ENCODE data around the gene DNAJB2.

DNAJB2 gene

DNA sequence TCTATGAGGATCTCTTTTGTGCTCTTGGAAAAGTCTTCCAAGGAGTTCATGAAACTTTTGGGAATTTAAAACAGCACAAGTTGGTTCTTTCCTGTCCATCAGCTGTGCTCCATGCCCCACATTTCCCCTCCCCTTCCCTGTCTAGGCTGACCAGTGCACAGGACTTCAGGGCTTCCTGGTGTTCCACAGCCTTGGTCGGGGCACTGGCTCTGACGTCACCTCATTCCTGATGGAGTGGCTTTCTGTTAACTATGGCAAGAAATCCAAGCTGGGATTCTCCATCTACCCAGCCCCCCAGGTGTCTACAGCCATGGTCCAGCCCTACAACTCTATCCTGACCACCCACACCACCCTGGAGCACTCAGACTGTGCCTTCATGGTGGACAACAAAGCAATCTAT is 8.1 kb upstream of the DNAJB2 start:
- TF ChIP-seq, protein P1, sequence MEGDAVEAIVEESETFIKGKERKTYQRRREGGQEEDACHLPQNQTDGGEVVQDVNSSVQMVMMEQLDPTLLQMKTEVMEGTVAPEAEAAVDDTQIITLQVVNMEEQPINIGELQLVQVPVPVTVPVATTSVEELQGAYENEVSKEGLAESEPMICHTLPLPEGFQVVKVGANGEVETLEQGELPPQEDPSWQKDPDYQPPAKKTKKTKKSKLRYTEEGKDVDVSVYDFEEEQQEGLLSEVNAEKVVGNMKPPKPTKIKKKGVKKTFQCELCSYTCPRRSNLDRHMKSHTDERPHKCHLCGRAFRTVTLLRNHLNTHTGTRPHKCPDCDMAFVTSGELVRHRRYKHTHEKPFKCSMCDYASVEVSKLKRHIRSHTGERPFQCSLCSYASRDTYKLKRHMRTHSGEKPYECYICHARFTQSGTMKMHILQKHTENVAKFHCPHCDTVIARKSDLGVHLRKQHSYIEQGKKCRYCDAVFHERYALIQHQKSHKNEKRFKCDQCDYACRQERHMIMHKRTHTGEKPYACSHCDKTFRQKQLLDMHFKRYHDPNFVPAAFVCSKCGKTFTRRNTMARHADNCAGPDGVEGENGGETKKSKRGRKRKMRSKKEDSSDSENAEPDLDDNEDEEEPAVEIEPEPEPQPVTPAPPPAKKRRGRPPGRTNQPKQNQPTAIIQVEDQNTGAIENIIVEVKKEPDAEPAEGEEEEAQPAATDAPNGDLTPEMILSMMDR (IDR thresholded peaks at IDR 0.05; ENCODE audit: insufficient read depth, low read depth, low read length, missing control alignments): no peak
- DNase-seq (ENCODE audit: low read depth): no peak
- H3K4me3 ChIP-seq (ENCODE audit: low read length): no peak overlapping the region

DNA sequence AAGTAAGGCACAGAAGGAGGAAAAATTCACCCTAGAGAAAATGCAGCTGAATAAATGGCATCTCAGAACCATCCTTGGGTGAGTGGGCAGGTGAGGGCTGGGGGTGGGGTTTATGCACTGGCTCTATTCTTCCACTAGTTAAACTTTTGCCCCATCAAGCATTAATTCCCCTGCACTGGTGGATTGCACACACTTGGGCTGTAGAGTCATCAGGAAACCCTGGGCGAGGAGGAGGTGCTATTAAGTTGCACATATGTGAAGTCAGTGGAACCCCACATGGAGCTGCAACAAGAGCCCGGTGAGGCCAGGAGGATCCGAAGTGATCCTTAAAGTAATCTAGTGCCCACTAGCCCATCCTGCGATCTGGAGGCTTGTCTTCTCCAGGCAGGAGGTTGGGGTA is 6.8 kb upstream of the DNAJB2 start:
- TF ChIP-seq, protein P1 (IDR thresholded peaks at IDR 0.05; ENCODE audit: insufficient read depth, low read depth, low read length, missing control alignments): no peak
- no peak for DNase-seq (ENCODE audit: low read depth)
- H3K4me3 ChIP-seq (ENCODE audit: low read length): no peak overlapping the region

DNA sequence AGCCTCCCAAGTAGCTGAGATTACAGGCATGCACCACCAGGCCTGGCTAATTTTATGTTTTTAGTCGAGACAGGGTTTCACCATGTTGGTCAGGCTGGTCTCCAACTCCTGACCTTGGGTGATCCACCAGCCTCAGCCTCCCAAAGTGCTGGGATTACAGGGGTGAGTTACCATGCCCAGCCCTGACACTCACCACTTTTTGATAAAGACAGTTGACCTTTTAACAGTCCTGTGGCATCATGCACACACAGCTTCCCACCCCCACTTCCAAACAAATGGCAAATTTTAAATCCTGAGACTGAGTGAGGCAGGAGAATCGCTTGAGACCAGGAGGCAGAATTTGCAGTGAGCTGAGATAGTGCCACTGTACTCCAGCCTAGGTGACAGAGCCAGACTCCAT is 6.2 kb upstream of the DNAJB2 start:
- TF ChIP-seq, protein P1 (IDR thresholded peaks at IDR 0.05; ENCODE audit: insufficient read depth, low read depth, low read length, missing control alignments): no peak
- no peak for DNase-seq (ENCODE audit: low read depth)
- H3K4me3 ChIP-seq (ENCODE audit: low read length): no peak overlapping the region

DNA sequence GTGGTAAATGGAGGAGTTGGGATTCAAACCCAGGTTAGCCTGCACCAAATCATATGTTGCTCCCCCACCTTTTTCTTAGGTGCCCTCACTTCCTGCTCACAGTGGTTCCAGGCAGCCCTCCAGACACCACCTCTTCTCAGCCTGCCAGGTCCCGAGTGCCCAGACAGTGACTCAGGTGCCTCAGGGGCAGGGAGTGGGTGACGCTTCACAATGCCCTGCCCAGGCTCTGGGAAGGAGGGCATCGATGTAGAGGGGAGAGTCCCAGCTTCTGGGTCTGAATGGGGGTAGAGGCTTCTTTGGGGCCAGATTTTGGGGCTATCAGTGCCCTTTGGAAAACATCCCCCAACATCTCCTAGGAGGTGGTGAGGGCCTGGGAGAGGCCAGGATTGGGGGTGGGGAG is 5.2 kb upstream of the DNAJB2 start:
- H3K4me3 ChIP-seq (ENCODE audit: low read length): no peak overlapping the region
- peak; percentile 99 for DNase-seq (ENCODE audit: low read depth)
- TF ChIP-seq, protein P1 (IDR thresholded peaks at IDR 0.05; ENCODE audit: insufficient read depth, low read depth, low read length, missing control alignments): no peak

DNA sequence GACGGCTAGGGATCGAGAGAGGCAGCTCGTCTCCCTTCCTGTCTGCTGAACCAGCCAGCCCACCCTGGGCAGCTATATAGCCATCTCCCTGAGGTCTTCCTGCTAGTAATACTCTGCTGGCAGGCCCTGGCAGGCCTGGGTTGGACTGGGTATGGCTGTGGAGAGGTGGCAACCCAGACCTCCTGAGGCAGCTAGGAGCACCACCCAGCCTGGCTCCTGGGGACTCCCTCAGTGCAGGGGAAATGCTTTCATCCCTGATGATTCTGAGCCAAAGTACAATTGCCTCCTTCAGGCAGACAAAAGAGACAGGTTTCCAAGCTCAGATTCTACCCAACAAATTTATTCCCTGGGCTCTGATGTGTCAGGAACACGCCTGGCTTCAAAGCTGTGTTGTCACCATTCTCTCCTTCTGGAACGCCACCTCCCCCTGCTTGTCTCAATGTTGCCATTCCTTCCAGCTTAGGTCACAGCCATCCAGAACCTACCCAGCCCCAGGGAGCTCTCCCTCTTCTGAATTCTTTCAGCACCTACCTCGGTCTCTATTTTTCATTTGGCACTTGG is 4.7 kb upstream of the DNAJB2 start:
- peak; percentile 97 for DNase-seq (ENCODE audit: low read depth)
- peak overlapping the region; percentile 10 for H3K4me3 ChIP-seq (ENCODE audit: low read length)
- TF ChIP-seq, protein P1 (IDR thresholded peaks at IDR 0.05; ENCODE audit: insufficient read depth, low read depth, low read length, missing control alignments): peak; percentile 9

DNA sequence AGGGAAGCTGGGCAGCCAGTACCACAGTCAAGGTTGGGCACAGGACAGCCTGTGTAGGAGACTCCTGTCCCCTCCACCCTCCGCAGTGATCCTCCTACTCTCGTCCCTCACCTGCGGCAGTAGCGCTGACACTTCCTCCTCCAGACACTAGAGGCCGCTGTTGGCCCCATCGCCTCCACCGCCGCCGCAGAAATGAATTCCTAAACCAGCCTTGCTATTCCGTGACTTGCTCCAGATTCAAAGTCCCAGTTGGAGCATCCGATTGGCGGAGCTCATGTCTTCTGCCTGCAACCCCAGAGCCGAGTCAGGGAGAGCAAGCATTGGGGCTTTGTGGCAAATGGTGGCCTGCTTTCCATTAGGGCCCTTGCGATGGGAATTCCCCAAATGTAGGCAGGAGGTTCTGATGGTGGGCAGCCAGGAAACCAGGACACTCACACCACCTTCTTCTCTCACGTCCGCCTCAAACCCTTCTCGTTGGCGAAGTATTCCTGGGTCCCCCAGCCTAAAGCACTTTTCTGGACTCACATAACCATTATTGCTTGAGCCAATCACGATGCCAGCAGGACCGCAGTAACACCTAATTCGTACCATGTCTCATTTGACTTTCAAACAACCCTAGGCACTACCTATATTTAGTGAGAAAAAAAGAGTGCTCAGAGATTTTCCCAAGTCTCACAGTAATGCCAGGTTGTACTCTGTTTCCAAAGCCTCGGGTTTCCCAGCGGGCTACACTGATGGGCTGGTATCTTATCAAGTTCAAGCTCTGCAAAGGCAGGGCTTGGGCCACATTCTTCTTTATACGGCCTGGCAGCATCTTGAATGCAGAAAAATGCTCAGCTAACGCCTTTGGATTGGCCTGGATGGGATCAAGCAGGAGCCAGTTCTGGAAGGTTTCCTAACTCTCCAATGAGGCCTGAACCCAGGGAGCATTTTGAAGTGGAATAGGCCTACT is 1.2 kb upstream of the DNAJB2 start:
- no peak overlapping the region for H3K4me3 ChIP-seq (ENCODE audit: low read length)
- TF ChIP-seq, protein P1 (IDR thresholded peaks at IDR 0.05; ENCODE audit: insufficient read depth, low read depth, low read length, missing control alignments): peak; percentile 98
- peak; percentile 80 for DNase-seq (ENCODE audit: low read depth)

Measured in epithelial cell of esophagus (primary cell).